PFSK-1 (cell line): ENCODE data around the gene NT5C3A.

Experiments
- POLR2AphosphoS5 ChIP-seq: IDR thresholded peaks from 2 replicates; pipeline ENCODE4 v1.6.1; 2012; ENCODE audit warnings: low read depth, mild to moderate bottlenecking, control low read depth, low read length, moderate library complexity
- SIN3A ChIP-seq: IDR thresholded peaks from 2 replicates; pipeline ENCODE4 v1.6.1; 2012; ENCODE audit warnings: mild to moderate bottlenecking, low read length, moderate library complexity, borderline replicate concordance; ENCODE audit not compliant: insufficient read depth
- TAF1 ChIP-seq: IDR thresholded peaks from 2 replicates; pipeline ENCODE4 v1.6.1; 2012; ENCODE audit warnings: low read length, control low read depth, borderline replicate concordance; ENCODE audit not compliant: insufficient read depth
- TF ChIP-seq, protein P1 (sequence below), 2 experiments: IDR thresholded peaks; 2 replicates each; pipeline versions ENCODE4 v1.6.1 to v1.8.0; 2011 to 2012; ENCODE audit warnings: low read depth in 2 of 2, low read length in 2 of 2, control low read depth in 1 of 2, inconsistent platforms in 1 of 2, mild to moderate bottlenecking in 1 of 2, moderate library complexity in 1 of 2; ENCODE audit not compliant: insufficient read depth in 1 of 2

- TF ChIP-seq, protein P1, sequence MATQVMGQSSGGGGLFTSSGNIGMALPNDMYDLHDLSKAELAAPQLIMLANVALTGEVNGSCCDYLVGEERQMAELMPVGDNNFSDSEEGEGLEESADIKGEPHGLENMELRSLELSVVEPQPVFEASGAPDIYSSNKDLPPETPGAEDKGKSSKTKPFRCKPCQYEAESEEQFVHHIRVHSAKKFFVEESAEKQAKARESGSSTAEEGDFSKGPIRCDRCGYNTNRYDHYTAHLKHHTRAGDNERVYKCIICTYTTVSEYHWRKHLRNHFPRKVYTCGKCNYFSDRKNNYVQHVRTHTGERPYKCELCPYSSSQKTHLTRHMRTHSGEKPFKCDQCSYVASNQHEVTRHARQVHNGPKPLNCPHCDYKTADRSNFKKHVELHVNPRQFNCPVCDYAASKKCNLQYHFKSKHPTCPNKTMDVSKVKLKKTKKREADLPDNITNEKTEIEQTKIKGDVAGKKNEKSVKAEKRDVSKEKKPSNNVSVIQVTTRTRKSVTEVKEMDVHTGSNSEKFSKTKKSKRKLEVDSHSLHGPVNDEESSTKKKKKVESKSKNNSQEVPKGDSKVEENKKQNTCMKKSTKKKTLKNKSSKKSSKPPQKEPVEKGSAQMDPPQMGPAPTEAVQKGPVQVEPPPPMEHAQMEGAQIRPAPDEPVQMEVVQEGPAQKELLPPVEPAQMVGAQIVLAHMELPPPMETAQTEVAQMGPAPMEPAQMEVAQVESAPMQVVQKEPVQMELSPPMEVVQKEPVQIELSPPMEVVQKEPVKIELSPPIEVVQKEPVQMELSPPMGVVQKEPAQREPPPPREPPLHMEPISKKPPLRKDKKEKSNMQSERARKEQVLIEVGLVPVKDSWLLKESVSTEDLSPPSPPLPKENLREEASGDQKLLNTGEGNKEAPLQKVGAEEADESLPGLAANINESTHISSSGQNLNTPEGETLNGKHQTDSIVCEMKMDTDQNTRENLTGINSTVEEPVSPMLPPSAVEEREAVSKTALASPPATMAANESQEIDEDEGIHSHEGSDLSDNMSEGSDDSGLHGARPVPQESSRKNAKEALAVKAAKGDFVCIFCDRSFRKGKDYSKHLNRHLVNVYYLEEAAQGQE (IDR thresholded peaks at IDR 0.05; ENCODE audit: insufficient read depth in 1 of 2, low read depth in 2 of 2, low read length in 2 of 2) = no peak
- no peak for TF ChIP-seq POLR2AphosphoS5
- TF ChIP-seq TAF1 = no peak
- no peak for TF ChIP-seq SIN3A
These were observed 7.7 kb upstream of the NT5C3A start for GRCh38 chr7:33070277-33070676.
